HepG2 (cell line): Measurements from ENCODE around the gene SOCS3.

Experiments
- BCL3 ChIP-seq: sonication (generic); formaldehyde crosslinking; IDR thresholded peaks from 2 replicates; pipeline ENCODE4 v1.5.1; 2020; ENCODE audit warnings: mild to moderate bottlenecking, missing genetic modification reagents, moderate library complexity
- CEBPG ChIP-seq: IDR thresholded peaks from 2 replicates; pipeline ENCODE4 v1.6.1; 2016
- CREM ChIP-seq, 2 experiments: sonication (generic) in 1 of 2; formaldehyde crosslinking in 1 of 2; IDR thresholded peaks; 2 replicates each; pipeline versions ENCODE4 v1.4.0 to v1.6.1; 2016 to 2020; ENCODE audit warnings: antibody characterized with exemption in 1 of 2, mild to moderate bottlenecking in 1 of 2, missing genetic modification reagents in 1 of 2
- ETS1 ChIP-seq: sonication (generic); formaldehyde crosslinking; IDR thresholded peaks from 2 replicates; pipeline ENCODE4 v1.4.0; 2020; ENCODE audit warnings: missing genetic modification reagents
- HHEX ChIP-seq: IDR thresholded peaks from 2 replicates; pipeline ENCODE4 v1.6.1; 2016; ENCODE audit warnings: control low read depth
- ZMYM2 ChIP-seq: sonication (generic); formaldehyde crosslinking; IDR thresholded peaks from 2 replicates; pipeline ENCODE4 v1.8.0; 2022; ENCODE audit warnings: mild to moderate bottlenecking, missing genetic modification reagents

GRCh38 chr17:78365561-78366108 is 5.8 kb upstream of the SOCS3 start:
- TF ChIP-seq BCL3 (CRISPR knock-in tag) = no peak
- no peak for TF ChIP-seq ETS1 (CRISPR knock-in tag)
- peak; percentile 36; the same call in 1 of the 2 replicates for TF ChIP-seq ZMYM2
- no peak for TF ChIP-seq CREM (IDR thresholded peaks at IDR 0.05)
- TF ChIP-seq CREM (CRISPR knock-in tag; IDR thresholded peaks at IDR 0.05) = no peak
- TF ChIP-seq CEBPG (CRISPR knock-in tag) = no peak
- TF ChIP-seq HHEX (CRISPR knock-in tag) = no peak
